8988T (cell line): Measurements from ENCODE around the gene ARV1.

Source experiments
- DNase-seq: peaks from one replicate; pipeline ENCODE4 v3.0.0; 2011

The ARV1 gene

GRCh38 chr1:230978491-230979388 is at the start of gene ARV1, which contains the start of gene TTC13:
TSS of gene ARV1 (plus strand) at chr1:230979094. CDS start at chr1:230979106, 12 bp downstream.
TSS of gene TTC13 (minus strand) at chr1:230978861. CDS start at chr1:230978830, 31 bp downstream.
- peak; percentile 90 for DNase-seq

GRCh38 chr1:230930986-230931385 is 47.9 kb upstream of the ARV1 start:
- DNase-seq, result no peak

- DNase-seq, result no peak
These were observed 43.0 kb upstream of the ARV1 start for GRCh38 chr1:230935852-230936251.

GRCh38 chr1:230936475-230936874 is 42.4 kb upstream of the ARV1 start:
- DNase-seq, result no peak

GRCh38 chr1:230937371-230937770 is 41.5 kb upstream of the ARV1 start:
- no peak for DNase-seq

- no peak for DNase-seq
These were observed 39.9 kb upstream of the ARV1 start for GRCh38 chr1:230938924-230939368.

- no peak for DNase-seq
These were observed 38.9 kb upstream of the ARV1 start for GRCh38 chr1:230939806-230940489.

- DNase-seq, result no peak
These were observed 38.0 kb upstream of the ARV1 start for GRCh38 chr1:230940848-230941247.

- DNase-seq, result no peak
These were observed 35.8 kb upstream of the ARV1 start for GRCh38 chr1:230943048-230943593.

- DNase-seq, result no peak
These were observed 30.6 kb upstream of the ARV1 start for GRCh38 chr1:230948301-230948700.

GRCh38 chr1:230948903-230949302 is 30.0 kb upstream of the ARV1 start:
- DNase-seq, result no peak

- no peak for DNase-seq
These were observed 28.5 kb upstream of the ARV1 start for GRCh38 chr1:230950404-230950803.

- no peak for DNase-seq
These were observed 21.3 kb upstream of the ARV1 start for GRCh38 chr1:230957580-230957989.

- no peak for DNase-seq
These were observed 20.5 kb upstream of the ARV1 start for GRCh38 chr1:230958370-230958769.

- DNase-seq, result no peak
These were observed 14.0 kb upstream of the ARV1 start for GRCh38 chr1:230964896-230965295.

- DNase-seq, result no peak
These were observed 13.4 kb upstream of the ARV1 start for GRCh38 chr1:230965535-230965934.

GRCh38 chr1:230966358-230966873 is 12.5 kb upstream of the ARV1 start:
- no peak for DNase-seq

- DNase-seq, result no peak
These were observed 8.5 kb upstream of the ARV1 start for GRCh38 chr1:230970432-230970831.

GRCh38 chr1:230971771-230972170 is 7.1 kb upstream of the ARV1 start:
- DNase-seq, result no peak

- DNase-seq, result no peak
These were observed 6.0 kb upstream of the ARV1 start for GRCh38 chr1:230972855-230973271.

GRCh38 chr1:230975636-230976035 is 3.3 kb upstream of the ARV1 start:
- no peak for DNase-seq

- no peak for DNase-seq
These were observed 2.5 kb upstream of the ARV1 start for GRCh38 chr1:230976360-230976759.
